GM10847 (cell line): ENCODE results near the gene ANGPTL8.

Experiments
- POLR2A ChIP-seq: IDR thresholded peaks from 2 replicates; pipeline ENCODE4 v1.6.1; 2011; ENCODE audit not compliant: insufficient read length; ENCODE audit errors: extremely low read depth

Gene ANGPTL8, protein sequence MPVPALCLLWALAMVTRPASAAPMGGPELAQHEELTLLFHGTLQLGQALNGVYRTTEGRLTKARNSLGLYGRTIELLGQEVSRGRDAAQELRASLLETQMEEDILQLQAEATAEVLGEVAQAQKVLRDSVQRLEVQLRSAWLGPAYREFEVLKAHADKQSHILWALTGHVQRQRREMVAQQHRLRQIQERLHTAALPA

GRCh38 chr19:11239377-11240000, at the start of gene ANGPTL8:
ANGPTL8 (plus strand) TSS chr19:11239619; CDS start chr19:11239638, 19 bp downstream.
- no peak for TF ChIP-seq POLR2A

DNA sequence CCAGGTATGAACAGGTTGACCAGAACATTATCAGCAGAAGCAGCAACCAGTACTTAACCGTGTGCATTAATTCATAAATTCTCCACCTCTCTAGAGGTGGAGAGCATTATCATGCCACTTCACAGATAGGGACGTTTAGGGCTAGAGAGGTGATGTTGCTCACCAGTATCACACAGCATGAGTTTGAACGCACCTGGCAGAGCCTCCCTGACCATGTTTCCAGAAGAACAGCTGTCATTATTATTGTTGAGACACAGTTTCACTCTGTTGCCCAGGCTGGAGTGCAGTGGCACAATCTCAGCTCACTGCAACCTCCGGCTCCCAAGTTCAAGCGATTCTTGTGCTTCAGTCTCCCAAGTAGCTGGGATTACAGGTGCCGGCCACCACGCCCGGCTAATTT, 48.9 kb upstream of the ANGPTL8 start:
- TF ChIP-seq POLR2A: no peak

DNA sequence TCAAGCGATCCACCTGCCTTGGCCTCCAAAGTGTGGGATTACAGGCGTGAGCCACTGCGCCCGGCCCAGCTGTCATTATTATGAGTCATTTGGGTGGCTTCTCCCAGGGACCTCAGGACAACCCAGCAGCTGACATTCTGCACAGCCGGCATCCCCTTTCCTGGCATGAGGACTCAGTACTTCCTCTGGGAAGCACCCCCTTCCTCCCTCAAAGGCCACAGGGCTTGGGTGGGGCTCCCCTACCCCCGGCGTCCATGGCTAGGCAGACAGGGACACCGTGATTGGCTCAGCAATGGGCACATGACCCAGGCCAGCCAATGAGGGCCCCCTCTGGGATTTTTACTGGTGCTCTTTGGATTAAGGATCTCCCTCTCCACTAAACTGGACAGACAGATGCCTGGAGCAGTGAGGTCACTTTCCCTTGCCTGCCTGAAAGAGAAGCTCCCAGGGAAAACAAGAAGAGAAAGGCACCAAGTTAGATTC, 48.1 kb upstream of the ANGPTL8 start:
- no peak for TF ChIP-seq POLR2A

DNA sequence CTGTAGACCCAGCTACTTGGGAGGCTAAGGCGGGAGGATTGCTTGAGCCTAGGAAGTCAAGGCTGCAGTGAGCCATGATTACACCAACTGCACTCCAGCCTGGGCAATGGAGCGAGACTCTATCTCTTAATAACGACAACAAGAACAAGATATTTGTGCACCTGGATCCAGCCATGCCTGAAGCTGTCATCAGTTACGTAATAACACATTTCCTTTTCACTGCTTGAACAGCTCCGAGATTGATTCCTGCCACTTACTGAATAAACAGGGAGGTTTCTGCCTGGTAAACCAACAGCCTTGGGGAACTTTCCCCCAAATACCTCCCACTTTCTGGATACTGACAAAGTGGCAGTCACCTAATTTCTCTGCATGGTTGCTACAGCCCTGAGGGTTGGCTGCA, 47.5 kb upstream of the ANGPTL8 start:
- no peak for TF ChIP-seq POLR2A

- no peak for TF ChIP-seq POLR2A
These were observed 46.2 kb upstream of the ANGPTL8 start for GRCh38 chr19:11192957-11193939.

DNA sequence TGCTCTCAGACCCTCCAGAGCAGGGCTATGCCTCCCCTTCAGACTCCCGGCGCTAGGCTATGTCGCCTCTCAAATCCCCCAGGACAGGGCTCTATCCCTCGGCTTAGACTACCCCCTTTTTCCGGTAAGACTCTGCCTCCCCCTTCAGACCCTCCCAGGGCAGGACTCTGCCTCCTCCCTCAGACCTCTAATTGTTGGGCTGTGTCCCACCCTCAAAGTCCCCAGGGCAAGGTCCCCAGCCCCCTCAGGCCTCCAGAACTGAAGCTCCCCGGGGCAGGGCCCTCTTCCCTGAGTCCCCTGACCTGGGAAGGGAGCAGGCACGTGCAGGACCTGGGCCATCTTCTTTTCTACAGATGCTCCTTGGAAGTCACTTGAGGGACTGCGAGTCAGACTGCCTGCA, 45.2 kb upstream of the ANGPTL8 start:
- no peak for TF ChIP-seq POLR2A

- no peak for TF ChIP-seq POLR2A
These were observed 44.5 kb upstream of the ANGPTL8 start for GRCh38 chr19:11194656-11195558.

GRCh38 chr19:11195681-11196080, 43.7 kb upstream of the ANGPTL8 start:
- TF ChIP-seq POLR2A: no peak

DNA sequence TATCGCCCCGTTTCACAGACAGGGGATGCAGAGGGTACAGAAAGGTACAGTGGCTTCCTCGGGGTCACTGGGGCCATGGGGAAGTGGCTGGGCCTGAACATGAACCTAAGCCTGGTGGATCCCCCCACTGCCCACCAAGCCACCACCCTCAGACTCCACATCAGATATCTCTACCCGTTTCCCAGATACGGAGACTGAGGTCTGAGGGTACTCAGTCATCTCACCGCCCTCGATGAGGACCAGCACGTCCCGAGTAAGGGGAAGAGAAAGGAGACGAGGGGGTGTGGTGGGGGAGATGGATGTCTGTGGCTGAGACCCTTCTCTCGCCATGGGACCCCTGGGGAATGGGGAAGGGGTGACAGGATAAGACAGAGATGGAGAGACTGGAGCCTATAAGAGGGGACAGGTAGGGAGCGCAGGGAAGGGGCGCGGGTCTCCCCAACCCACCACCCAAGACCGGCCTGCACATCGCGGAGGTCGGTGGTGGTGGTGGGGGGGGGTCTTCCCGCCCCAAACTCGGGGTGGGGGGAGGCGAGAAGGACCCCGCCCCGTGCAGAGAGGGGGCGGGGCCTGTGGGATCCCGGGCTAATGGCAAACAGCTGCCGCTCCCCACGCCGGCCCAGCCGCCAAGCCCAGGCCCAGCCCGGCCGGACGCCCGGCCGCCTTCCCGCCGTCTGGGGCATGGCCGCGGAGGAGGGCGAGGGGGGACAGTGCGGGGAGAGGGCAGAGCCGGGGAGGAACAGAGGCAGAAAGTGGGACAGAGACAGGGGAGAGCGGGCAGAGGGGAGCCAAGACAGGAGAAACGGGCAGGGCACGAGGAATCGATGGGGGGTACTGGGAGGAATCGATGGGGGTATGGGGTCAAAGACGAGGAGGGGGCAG, 42.8 kb upstream of the ANGPTL8 start:
- no peak for TF ChIP-seq POLR2A

DNA sequence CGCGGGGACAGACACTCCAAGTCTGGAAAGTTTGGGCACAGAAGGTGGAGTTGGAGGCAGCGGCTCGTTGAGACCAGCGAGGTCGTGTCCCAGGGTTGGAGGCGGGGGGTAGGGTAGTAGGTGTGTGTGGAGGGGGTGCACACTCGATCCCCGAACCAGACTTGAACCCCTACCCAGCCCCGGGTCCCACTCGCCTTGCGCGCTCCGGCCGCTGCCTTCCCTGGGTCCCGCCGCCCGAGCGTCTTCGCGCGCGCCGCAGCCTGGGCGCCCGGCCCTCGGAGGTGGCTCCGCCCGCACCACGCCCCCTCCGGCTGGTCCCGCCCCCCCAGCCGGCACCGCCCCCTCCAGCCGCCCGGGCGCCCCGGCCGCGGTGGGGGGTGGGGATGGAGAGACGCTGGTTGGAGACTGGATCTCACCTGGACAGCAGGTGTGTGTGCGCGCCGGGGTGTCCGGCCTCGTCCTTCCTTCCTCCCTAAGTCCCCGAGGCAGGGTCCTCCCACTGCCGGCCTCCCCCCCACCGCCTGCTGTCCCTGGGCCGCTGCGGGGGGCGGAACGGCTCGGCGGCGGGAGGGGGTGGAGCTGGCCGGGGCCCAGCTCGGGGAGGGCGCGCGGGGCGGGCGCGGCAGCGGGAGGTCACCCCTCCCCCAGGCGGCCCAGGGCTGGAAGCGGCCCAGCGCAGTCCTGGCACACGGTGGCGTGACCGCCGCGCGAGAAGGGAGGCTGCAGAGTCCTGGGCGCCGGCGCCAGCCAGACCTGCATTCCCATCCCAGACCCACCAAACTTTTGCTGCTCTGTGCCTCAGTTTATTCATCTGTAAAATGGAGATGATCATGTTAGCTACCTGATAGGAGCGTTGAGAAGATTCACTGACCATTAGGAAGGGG, 41.9 kb upstream of the ANGPTL8 start, which contains the start of gene KANK2:
TSS of gene KANK2 (minus strand) at position 255 of the 884 bp plus-strand sequence. CDS start 3,034 bp downstream, outside the sequence.
- TF ChIP-seq POLR2A: no peak

- TF ChIP-seq POLR2A: no peak
These were observed 41.3 kb upstream of the ANGPTL8 start for GRCh38 chr19:11198175-11198534.

- TF ChIP-seq POLR2A: no peak
These were observed 40.5 kb upstream of the ANGPTL8 start for GRCh38 chr19:11198769-11199424.
